ENCODE data around the gene DNAJC1. TPM values are rescaled to one million over a fixed set of nuclear protein-coding genes. Genes with fewer than 3 reads are reported as not detected.
A peak's percentile ranks its signal among the peaks of the same experiment; 100 is the strongest.

DNAJC1 gene
- polyA plus RNA-seq, 1 donor (not counting 4 experiments of a cell fraction or from before 2014, with no cell fraction given): 24.8 TPM

DNA sequence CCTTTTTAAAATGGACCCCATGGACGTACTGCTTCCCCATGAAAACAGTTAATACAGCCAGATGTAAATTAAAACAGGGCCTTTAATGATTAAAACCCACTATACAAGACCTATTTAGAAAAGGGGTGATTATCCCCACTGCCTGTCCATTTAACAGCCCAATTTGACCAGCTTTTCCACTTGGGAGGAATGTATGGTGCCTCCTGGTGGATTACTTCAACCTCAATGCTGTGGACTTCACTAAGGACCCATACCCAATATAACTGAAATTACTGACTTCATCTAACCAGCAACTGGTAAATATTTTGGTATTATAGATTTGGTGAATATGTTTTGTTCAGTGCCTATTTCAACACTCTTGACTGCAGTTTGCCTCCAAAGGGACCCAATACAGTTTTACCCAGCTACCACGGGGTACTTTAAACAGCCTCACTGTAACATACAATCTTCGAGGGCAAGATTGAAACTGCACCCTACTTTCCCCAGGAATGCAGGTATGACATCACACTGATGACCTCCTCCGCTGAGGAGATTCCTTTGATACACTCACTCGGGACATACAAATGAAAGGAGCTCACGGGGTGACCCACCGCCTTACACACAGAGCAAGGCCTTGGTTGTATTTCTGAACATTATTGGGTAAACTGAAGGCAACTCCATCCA lies 192.8 kb downstream of the DNAJC1 start:
- FAIRE-seq: peak; percentile 84
- H4K20me1 ChIP-seq (ENCODE audit: control insufficient read depth, extremely low read depth, insufficient read depth, low read length): no peaks in the 10 kb centered on the region
- H3K9me3 ChIP-seq (ENCODE audit: control insufficient read depth, low read depth, low read length): no peaks in the 10 kb centered on the region
- H3K4me2 ChIP-seq (ENCODE audit: control insufficient read depth, extremely low read depth, insufficient read depth, low read depth, low read length): peak overlapping the region; percentile 53
- no peak overlapping the region for H3K9ac ChIP-seq (ENCODE audit: control insufficient read depth, extremely low read depth, insufficient read depth, low read length)
- H3K4me3 ChIP-seq (ENCODE audit: control insufficient read depth in 2 of 3, extremely low read depth in 1 of 3, insufficient read depth in 2 of 3, low read depth in 1 of 3, low read length in 3 of 3): no peak overlapping the region
- H2AFZ ChIP-seq (ENCODE audit: control insufficient read depth, low read length): no peak overlapping the region
- dilution Hi-C loops (cut with MboI; ENCODE audit: extremely low pct_ligation_motif_present, low sequenced_read_pairs): no loop called here
- no peak for DNase-seq (ENCODE audit: low read depth, low spot score)
- H3K36me3 ChIP-seq (ENCODE audit: control insufficient read depth in 2 of 2, extremely low read depth in 1 of 2, insufficient read depth in 2 of 2, low read length in 2 of 2): no peaks in the 10 kb centered on the region
- no peaks in the 10 kb centered on the region for H3K79me2 ChIP-seq (ENCODE audit: control insufficient read depth, insufficient read depth, low read length)
- H3K9me1 ChIP-seq (ENCODE audit: control insufficient read depth, extremely low read depth, insufficient read depth, low read length): no peaks in the 10 kb centered on the region
- H3K4me1 ChIP-seq (ENCODE audit: control insufficient read depth, extremely low read depth, insufficient read depth, low read length): peaks cover 16% of the 10 kb centered on the region
- TF ChIP-seq EZH2 (IDR thresholded peaks at IDR 0.05; ENCODE audit: low read length): no peak
- TF ChIP-seq, protein P1, sequence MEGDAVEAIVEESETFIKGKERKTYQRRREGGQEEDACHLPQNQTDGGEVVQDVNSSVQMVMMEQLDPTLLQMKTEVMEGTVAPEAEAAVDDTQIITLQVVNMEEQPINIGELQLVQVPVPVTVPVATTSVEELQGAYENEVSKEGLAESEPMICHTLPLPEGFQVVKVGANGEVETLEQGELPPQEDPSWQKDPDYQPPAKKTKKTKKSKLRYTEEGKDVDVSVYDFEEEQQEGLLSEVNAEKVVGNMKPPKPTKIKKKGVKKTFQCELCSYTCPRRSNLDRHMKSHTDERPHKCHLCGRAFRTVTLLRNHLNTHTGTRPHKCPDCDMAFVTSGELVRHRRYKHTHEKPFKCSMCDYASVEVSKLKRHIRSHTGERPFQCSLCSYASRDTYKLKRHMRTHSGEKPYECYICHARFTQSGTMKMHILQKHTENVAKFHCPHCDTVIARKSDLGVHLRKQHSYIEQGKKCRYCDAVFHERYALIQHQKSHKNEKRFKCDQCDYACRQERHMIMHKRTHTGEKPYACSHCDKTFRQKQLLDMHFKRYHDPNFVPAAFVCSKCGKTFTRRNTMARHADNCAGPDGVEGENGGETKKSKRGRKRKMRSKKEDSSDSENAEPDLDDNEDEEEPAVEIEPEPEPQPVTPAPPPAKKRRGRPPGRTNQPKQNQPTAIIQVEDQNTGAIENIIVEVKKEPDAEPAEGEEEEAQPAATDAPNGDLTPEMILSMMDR (optimal IDR thresholded peaks at IDR 0.05 in 1 of 3, IDR thresholded peaks at IDR 0.05 in 1 of 3, conservative IDR thresholded peaks at IDR 0.05 in 1 of 3; ENCODE audit: extremely low read depth in 1 of 3, insufficient read depth in 2 of 3, low read length in 3 of 3): no peak
- H3K27ac ChIP-seq (ENCODE audit: control insufficient read depth, insufficient read depth, low read length): peak overlapping the region; percentile 17
- H3K27me3 ChIP-seq (ENCODE audit: control insufficient read depth, extremely low read depth, insufficient read depth, low read length): no peaks in the 10 kb centered on the region

DNA sequence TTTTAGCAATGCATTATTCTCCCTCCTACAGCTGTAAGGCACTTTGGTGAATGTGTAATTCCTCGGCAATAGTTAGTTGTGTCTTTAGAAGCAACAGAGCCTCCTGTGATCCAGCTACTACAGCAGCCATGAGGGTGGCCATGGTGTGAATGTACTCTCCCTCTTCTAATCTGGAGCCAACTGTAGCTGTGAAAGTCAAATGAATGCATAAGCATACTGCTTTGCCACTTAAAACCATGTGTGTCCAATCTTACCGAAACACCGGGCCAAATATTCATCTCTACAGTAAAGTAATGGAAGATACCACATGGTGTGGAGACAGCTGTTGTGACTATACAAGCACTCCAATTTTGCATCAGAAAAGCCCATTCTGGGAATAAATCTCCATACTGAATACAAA lies 195.0 kb downstream of the DNAJC1 start:
- no peak overlapping the region for H3K9ac ChIP-seq (ENCODE audit: control insufficient read depth, extremely low read depth, insufficient read depth, low read length)
- H3K27me3 ChIP-seq (ENCODE audit: control insufficient read depth, extremely low read depth, insufficient read depth, low read length): no peaks in the 10 kb centered on the region
- DNase-seq (ENCODE audit: low read depth, low spot score) (no peak), FAIRE-seq (no peak)
- no peaks in the 10 kb centered on the region for H3K9me3 ChIP-seq (ENCODE audit: control insufficient read depth, low read depth, low read length)
- no peak overlapping the region for H3K4me2 ChIP-seq (ENCODE audit: control insufficient read depth, extremely low read depth, insufficient read depth, low read depth, low read length)
- no peaks in the 10 kb centered on the region for H3K36me3 ChIP-seq (ENCODE audit: control insufficient read depth in 2 of 2, extremely low read depth in 1 of 2, insufficient read depth in 2 of 2, low read length in 2 of 2)
- TF ChIP-seq, protein P1 (optimal IDR thresholded peaks at IDR 0.05 in 1 of 3, IDR thresholded peaks at IDR 0.05 in 1 of 3, conservative IDR thresholded peaks at IDR 0.05 in 1 of 3; ENCODE audit: extremely low read depth in 1 of 3, insufficient read depth in 2 of 3, low read length in 3 of 3): no peak
- TF ChIP-seq EZH2 (IDR thresholded peaks at IDR 0.05; ENCODE audit: low read length): no peak
- no peaks in the 10 kb centered on the region for H3K79me2 ChIP-seq (ENCODE audit: control insufficient read depth, insufficient read depth, low read length)
- H4K20me1 ChIP-seq (ENCODE audit: control insufficient read depth, extremely low read depth, insufficient read depth, low read length): no peaks in the 10 kb centered on the region
- H3K27ac ChIP-seq (ENCODE audit: control insufficient read depth, insufficient read depth, low read length): no peak overlapping the region
- dilution Hi-C loops (cut with MboI; ENCODE audit: extremely low pct_ligation_motif_present, low sequenced_read_pairs): no loop called here
- H3K9me1 ChIP-seq (ENCODE audit: control insufficient read depth, extremely low read depth, insufficient read depth, low read length): no peaks in the 10 kb centered on the region
- H3K4me3 ChIP-seq (ENCODE audit: control insufficient read depth in 2 of 3, extremely low read depth in 1 of 3, insufficient read depth in 2 of 3, low read depth in 1 of 3, low read length in 3 of 3): no peak overlapping the region
- peaks cover 16% of the 10 kb centered on the region for H3K4me1 ChIP-seq (ENCODE audit: control insufficient read depth, extremely low read depth, insufficient read depth, low read length)
- H2AFZ ChIP-seq (ENCODE audit: control insufficient read depth, low read length): no peak overlapping the region
